DND-41 (cell line): Measurements from ENCODE around the gene SETD1A.

ENCODE experiments used
- EZH2 ChIP-seq: IDR thresholded peaks from 3 replicates; pipeline ENCODE4 v1.6.1; 2012; ENCODE audit warnings: borderline replicate concordance, low read depth, mild to moderate bottlenecking, moderate library complexity, low read length, inconsistent platforms; ENCODE audit not compliant: severe bottlenecking
- TF ChIP-seq, protein P1 (sequence below): IDR thresholded peaks from 2 replicates; pipeline ENCODE4 v1.5.1; 2012; ENCODE audit warnings: borderline replicate concordance, low read length, moderate library complexity, mild to moderate bottlenecking; ENCODE audit not compliant: poor library complexity, severe bottlenecking; ENCODE audit errors: extremely low read depth

DNA sequence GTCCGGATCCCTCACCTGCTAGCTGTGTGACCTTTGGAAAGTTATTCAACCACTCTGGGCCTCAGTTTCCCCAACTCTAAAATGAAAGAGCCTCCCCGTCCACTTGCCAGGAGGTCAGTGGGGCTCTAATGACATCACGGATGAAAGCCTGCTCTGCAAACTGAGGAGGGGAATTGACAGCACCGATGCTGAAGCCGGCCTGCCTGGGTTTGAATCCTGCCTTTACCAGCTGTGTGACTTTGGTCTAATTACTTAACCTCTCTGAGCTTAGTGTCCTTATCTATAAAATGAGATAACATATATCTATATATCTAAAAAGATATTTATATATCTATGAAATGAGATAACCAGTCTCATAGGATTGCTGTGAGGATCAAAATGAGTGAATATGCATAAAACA is 51.0 kb downstream of the SETD1A start:
- TF ChIP-seq, protein P1, sequence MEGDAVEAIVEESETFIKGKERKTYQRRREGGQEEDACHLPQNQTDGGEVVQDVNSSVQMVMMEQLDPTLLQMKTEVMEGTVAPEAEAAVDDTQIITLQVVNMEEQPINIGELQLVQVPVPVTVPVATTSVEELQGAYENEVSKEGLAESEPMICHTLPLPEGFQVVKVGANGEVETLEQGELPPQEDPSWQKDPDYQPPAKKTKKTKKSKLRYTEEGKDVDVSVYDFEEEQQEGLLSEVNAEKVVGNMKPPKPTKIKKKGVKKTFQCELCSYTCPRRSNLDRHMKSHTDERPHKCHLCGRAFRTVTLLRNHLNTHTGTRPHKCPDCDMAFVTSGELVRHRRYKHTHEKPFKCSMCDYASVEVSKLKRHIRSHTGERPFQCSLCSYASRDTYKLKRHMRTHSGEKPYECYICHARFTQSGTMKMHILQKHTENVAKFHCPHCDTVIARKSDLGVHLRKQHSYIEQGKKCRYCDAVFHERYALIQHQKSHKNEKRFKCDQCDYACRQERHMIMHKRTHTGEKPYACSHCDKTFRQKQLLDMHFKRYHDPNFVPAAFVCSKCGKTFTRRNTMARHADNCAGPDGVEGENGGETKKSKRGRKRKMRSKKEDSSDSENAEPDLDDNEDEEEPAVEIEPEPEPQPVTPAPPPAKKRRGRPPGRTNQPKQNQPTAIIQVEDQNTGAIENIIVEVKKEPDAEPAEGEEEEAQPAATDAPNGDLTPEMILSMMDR, result no peak
- no peak for TF ChIP-seq EZH2
